Activated CD4-positive, alpha-beta T cell treated with anti-CD3 and anti-CD28 coated beads, Interleukin-2, Interleukin-6, amounts not matched to agents 100 ng/mL and 50 ng/mL, durations not matched to agents 16 hours and 8 hours (primary cell): Measurements from ENCODE around the gene MORC2.
A peak's percentile ranks its signal among the peaks of the same experiment; 100 is the strongest.

Source experiments
- DNase-seq: peaks from one replicate; pipeline ENCODE4 v3.0.0-alpha.2; 2020

The MORC2 gene

GRCh38 chr22:30918761-30919160 is 49.8 kb downstream of the MORC2 start:
- DNase-seq = no peak

GRCh38 chr22:30910358-30910757 is 58.2 kb downstream of the MORC2 start:
- no peak for DNase-seq

GRCh38 chr22:30909306-30909705 is 59.3 kb downstream of the MORC2 start:
- no peak for DNase-seq

- DNase-seq = no peak
Observed at GRCh38 chr22:30908051-30908461, 60.5 kb downstream of the MORC2 start.

- DNase-seq = no peak
Observed at GRCh38 chr22:30906946-30907345, 61.6 kb downstream of the MORC2 start.

- no peak for DNase-seq
Observed at GRCh38 chr22:30906411-30906810, 62.2 kb downstream of the MORC2 start.

- DNase-seq = no peak
Observed at GRCh38 chr22:30905696-30906341, 62.8 kb downstream of the MORC2 start.

- no peak for DNase-seq
Observed at GRCh38 chr22:30903876-30904460, 64.6 kb downstream of the MORC2 start.

GRCh38 chr22:30902496-30903357 is 65.8 kb downstream of the MORC2 start:
- DNase-seq = no peak

- no peak for DNase-seq
Observed at GRCh38 chr22:30894371-30894740, 74.2 kb downstream of the MORC2 start.

GRCh38 chr22:30893434-30894370 is 74.9 kb downstream of the MORC2 start:
- no peak for DNase-seq

GRCh38 chr22:30892731-30893221 is 75.8 kb downstream of the MORC2 start:
- DNase-seq = no peak

GRCh38 chr22:30892286-30892685 is 76.3 kb downstream of the MORC2 start:
- DNase-seq = no peak

- DNase-seq = no peak
Observed at GRCh38 chr22:30891781-30892180, 76.8 kb downstream of the MORC2 start.

- DNase-seq = no peak
Observed at GRCh38 chr22:30891443-30891755, 77.2 kb downstream of the MORC2 start.

- peak; percentile 43 for DNase-seq
Observed at GRCh38 chr22:30890686-30891442, 77.7 kb downstream of the MORC2 start.

- no peak for DNase-seq
Observed at GRCh38 chr22:30889996-30890480, 78.5 kb downstream of the MORC2 start.

GRCh38 chr22:30889268-30889995 is 79.1 kb downstream of the MORC2 start:
- DNase-seq = no peak

- DNase-seq = no peak
Observed at GRCh38 chr22:30887861-30888260, 80.7 kb downstream of the MORC2 start.

GRCh38 chr22:30887453-30887852 is 81.1 kb downstream of the MORC2 start:
- no peak for DNase-seq

- DNase-seq = no peak
Observed at GRCh38 chr22:30885591-30885990, 83.0 kb downstream of the MORC2 start.
